Vagina (tissue), 2 donors: ENCODE results near the gene MAP6D1.

Experiments used
- CTCF ChIP-seq, 3 experiments: fragments of 450-650 bp in 2 of 3; fragments of 200-600 bp in 1 of 3; sonication (generic) in 1 of 3; IDR thresholded peaks; one replicate each; pipeline ENCODE4 v1.5.1; 2017 to 2019; ENCODE audit warnings: antibody characterized with exemption in 3 of 3, mild to moderate bottlenecking in 2 of 3, moderate library complexity in 2 of 3
- POLR2A ChIP-seq, 2 donors: fragments of 450-650 bp; IDR thresholded peaks; one replicate each; pipeline ENCODE4 v1.6.1; 2017; ENCODE audit warnings: antibody characterized with exemption in 2 of 2, mild to moderate bottlenecking in 2 of 2, moderate library complexity in 2 of 2
- POLR2AphosphoS5 ChIP-seq, 2 donors: sonication (generic); formaldehyde crosslinking; IDR thresholded peaks; one replicate each; pipeline ENCODE4 v1.9.0; 2017; ENCODE audit warnings: antibody characterized with exemption in 2 of 2, mild to moderate bottlenecking in 2 of 2, low read depth in 1 of 2; ENCODE audit not compliant: insufficient read depth in 1 of 2

DNA sequence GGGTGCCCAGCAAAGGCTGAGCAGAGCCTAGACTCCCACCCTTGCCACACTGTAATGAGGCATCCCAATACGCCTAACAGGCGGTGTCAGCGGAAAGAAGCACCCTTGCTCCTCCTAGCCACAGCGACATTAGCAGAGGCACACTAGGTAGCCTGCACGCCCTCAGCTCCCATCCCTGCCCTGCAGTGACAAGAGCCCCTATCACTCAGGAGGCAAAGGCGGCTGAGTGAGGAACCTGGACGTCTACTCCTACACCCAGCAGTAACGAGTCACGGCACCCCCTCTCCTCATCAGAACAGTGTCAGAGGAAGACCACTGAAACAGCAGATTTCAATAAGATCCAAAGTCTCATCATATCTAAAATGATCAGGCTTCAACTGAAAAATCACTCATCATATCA is 12.0 kb upstream of the MAP6D1 start:
- TF ChIP-seq CTCF (IDR thresholded peaks at IDR 0.05) (no peak), POLR2AphosphoS5 (IDR thresholded peaks at IDR 0.05; ENCODE audit: insufficient read depth in 1 of 2, low read depth in 1 of 2) (no peak), POLR2A (IDR thresholded peaks at IDR 0.05) (no peak)
